NCI-H187 treated with DMSO at 0.1 percent for 48 hours (cell line): ENCODE data around the gene EFS.

Experiments used
- DNase-seq: peaks from one replicate; lab custom pipeline; 2025; lab: John Stamatoyannopoulos, UW

The EFS gene

GRCh38 chr14:23377573-23378563, 12.9 kb upstream of the EFS start:
- DNase-seq = no peak

- no peak for DNase-seq
These were observed 12.2 kb upstream of the EFS start for GRCh38 chr14:23377198-23377550.

GRCh38 chr14:23376482-23377197, 11.7 kb upstream of the EFS start, which contains the start of gene CMTM5:
Gene CMTM5, plus strand, starts transcription at chr14:23377046. Its CDS starts 206 bp downstream, at chr14:23377252.
- no peak for DNase-seq

- no peak for DNase-seq
These were observed 10.7 kb upstream of the EFS start for GRCh38 chr14:23375527-23376251.

GRCh38 chr14:23373041-23373440, 8.1 kb upstream of the EFS start:
- no peak for DNase-seq

GRCh38 chr14:23372509-23372908, 7.5 kb upstream of the EFS start, which contains the start of gene IL25:
Gene IL25, plus strand, starts transcription at chr14:23372809.
- no peak for DNase-seq

- no peak for DNase-seq
These were observed 6.9 kb upstream of the EFS start for GRCh38 chr14:23371865-23372264.

GRCh38 chr14:23370221-23370620, 5.2 kb upstream of the EFS start:
- no peak for DNase-seq

GRCh38 chr14:23366426-23366921, 1.5 kb upstream of the EFS start:
- no peak for DNase-seq

- DNase-seq = no peak
These were observed 907 bp upstream of the EFS start for GRCh38 chr14:23365732-23366425.

GRCh38 chr14:23364164-23365035, 572 bp downstream of the EFS start:
- no peak for DNase-seq

GRCh38 chr14:23362200-23362599, 2.8 kb downstream of the EFS start:
- no peak for DNase-seq

- DNase-seq = no peak
These were observed 3.2 kb downstream of the EFS start for GRCh38 chr14:23361763-23362162.

GRCh38 chr14:23361320-23361719, 3.7 kb downstream of the EFS start:
- DNase-seq = no peak

- DNase-seq = no peak
These were observed 4.5 kb downstream of the EFS start for GRCh38 chr14:23360496-23360895.

GRCh38 chr14:23359722-23360447, 5.1 kb downstream of the EFS start:
- no peak for DNase-seq

GRCh38 chr14:23359167-23359626, 5.8 kb downstream of the EFS start:
- no peak for DNase-seq

- no peak for DNase-seq
These were observed 6.3 kb downstream of the EFS start for GRCh38 chr14:23358553-23359166.

GRCh38 chr14:23358042-23358441, 6.9 kb downstream of the EFS start:
- DNase-seq = no peak
